Gastrocnemius medialis (tissue), 4 donors: ENCODE data around the gene HMGB1. TPM values are rescaled to one million over a fixed set of nuclear protein-coding genes. Genes with fewer than 3 reads are reported as not detected.
"Not testable (repeated sequence)": the region's sequence is repeated elsewhere in the genome, so short reads cannot be mapped to it uniquely, and the experiment has no call there.

Experiments
- ATAC-seq, 2 donors: fragments of 150-250 bp; one replicate each; pipeline ENCODE4 v1.9.1; 2016
- DNase-seq, 2 donors: peaks; one replicate each; pipeline ENCODE4 v3.0.0-alpha.2; 2019
- H3K27ac ChIP-seq, 4 donors: fragments of 200-600 bp; sonication (generic); 1 replicate in 1 of 4; 2 replicates in 3 of 4; pipeline ENCODE4 v1.5.1; 2016 to 2018; ENCODE audit warnings: mild to moderate bottlenecking in 2 of 4, moderate library complexity in 1 of 4
- H3K27me3 ChIP-seq, 3 donors: fragments of 200-600 bp; sonication (generic) in 2 of 3; 1 replicate in 1 of 3; 2 replicates in 2 of 3; pipeline versions ENCODE4 v1.5.1 to v1.6.0; 2016 to 2019; ENCODE audit warnings: mild to moderate bottlenecking in 1 of 3, moderate library complexity in 1 of 3
- H3K36me3 ChIP-seq, 2 donors: fragments of 200-600 bp; sonication (generic) in 1 of 2; one replicate each; pipeline ENCODE4 v1.5.1; 2017 to 2018
- H3K4me1 ChIP-seq, 2 donors: fragments of 200-600 bp; sonication (generic) in 1 of 2; one replicate each; pipeline ENCODE4 v1.5.1; 2016 to 2017; ENCODE audit warnings: mild to moderate bottlenecking in 2 of 2
- H3K4me3 ChIP-seq, 4 donors: fragments of 200-600 bp; sonication (generic) in 3 of 4; 1 replicate in 1 of 4; 2 replicates in 3 of 4; pipeline ENCODE4 v1.5.1; 2016 to 2019; ENCODE audit warnings: mild to moderate bottlenecking in 2 of 4
- H3K9me3 ChIP-seq, 3 donors: fragments of 200-600 bp; sonication (generic) in 2 of 3; 1 replicate in 1 of 3; 2 replicates in 2 of 3; pipeline ENCODE4 v1.5.1; 2016 to 2019
- CTCF ChIP-seq, 5 experiments: fragments of 450-650 bp in 3 of 5; fragments of 200-600 bp in 2 of 5; sonication (generic) in 2 of 5; IDR thresholded peaks in 4 of 5; conservative IDR thresholded peaks in 1 of 5; 1 replicate in 4 of 5; 2 replicates in 1 of 5; pipeline ENCODE4 v1.5.1; 2016 to 2019; ENCODE audit warnings: antibody characterized with exemption in 5 of 5, mild to moderate bottlenecking in 3 of 5, moderate library complexity in 3 of 5
- POLR2A ChIP-seq, 2 donors: fragments of 450-650 bp; IDR thresholded peaks; one replicate each; pipeline ENCODE4 v1.6.1; 2017; ENCODE audit warnings: antibody characterized with exemption in 2 of 2, mild to moderate bottlenecking in 2 of 2, moderate library complexity in 2 of 2
- in situ Hi-C, 4 donors: fragments of 200-750 bp; cut with MboI; loops; one replicate each; pipeline versions ENCODE4 v1.15.0 to v1.8.0; 2017; ENCODE audit warnings: low sequenced_read_pairs in 4 of 4
- intact Hi-C: fragments of 100-400 bp; cut with DNase I; formaldehyde crosslinking; loops from one replicate; pipeline ENCODE4 v1.15.1; 2023; ENCODE audit warnings: low total_unique reads
- total RNA-seq, 4 donors: library from RNA; depleted of rRNA; stranded (reverse); fragments of >200 nt; gene quantifications; one replicate each; pipeline versions ENCODE4 v1.1.0 to v1.2.3, GENCODE V29; 2016

The HMGB1 gene
- total RNA-seq, 4 donors from 2014 or later = 217 to 314 (median 265) TPM

DNA sequence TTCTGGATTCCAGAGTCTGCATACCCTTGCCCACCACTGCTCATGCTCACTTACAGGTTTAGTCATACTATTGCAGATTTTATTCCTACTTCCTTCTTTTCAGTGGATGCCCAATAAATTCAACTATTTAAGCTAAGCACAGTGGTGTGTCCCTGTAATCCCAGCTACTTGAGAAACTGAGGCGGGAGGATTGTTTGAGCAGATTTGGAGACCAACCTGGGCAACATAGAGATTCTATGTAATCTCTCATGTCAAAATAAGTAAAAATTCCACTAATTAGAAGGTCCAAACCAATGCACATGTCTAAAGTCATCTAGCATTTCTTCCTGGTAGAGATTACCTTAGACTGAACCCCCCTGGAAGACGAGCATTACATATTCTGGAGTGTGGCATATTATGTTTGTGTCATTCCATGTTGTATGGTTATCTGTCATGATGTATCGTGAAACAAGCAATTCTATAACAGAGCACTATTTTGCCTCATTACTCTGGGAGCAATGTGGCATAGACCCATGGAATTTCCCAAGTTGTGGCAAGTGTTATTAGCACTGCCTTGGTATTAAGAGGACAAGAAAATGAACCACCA lies 8.3 kb downstream of the HMGB1 start:
- in situ Hi-C loops (loop anchor here in 2 of 4 donors (10.0 to 25.0 kb wide), 2 partner anchors 53 to 320 kb away; no protein-coding TSS in a partner anchor), intact Hi-C loops (no loop called here)
- no peak for ATAC-seq

DNA sequence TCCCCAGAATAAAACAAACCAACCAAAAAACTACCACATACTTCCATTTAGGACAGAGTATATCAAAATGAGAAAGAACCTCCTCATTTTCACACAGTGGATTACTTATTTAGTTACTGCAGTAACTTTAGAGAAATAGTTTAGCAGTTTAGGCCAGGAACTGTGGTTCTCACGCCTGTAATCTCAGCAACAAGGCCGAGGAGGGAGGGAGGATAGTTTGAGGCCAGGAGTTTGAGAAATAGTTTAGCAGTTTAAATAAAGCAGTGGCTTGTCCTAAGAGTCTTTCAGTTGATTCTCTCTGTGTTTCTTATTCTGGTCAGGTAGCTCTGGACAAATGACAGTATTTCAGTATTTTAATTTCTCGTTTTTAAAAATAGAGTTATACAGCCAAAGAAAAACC lies 9.4 kb downstream of the HMGB1 start:
- TF ChIP-seq CTCF (IDR thresholded peaks at IDR 0.05 in 4 of 5, conservative IDR thresholded peaks at IDR 0.05 in 1 of 5) (no peak), POLR2A (IDR thresholded peaks at IDR 0.05) (no peak)
- Histone ChIP-seq H3K27me3 (no peaks in the 10 kb centered on the region), H3K36me3 (peaks cover 0 to 9% of the 10 kb centered on the region in 2 donors), H3K4me3 (no peak overlapping the region), H3K4me1 (peaks cover under 1% of the 10 kb centered on the region in 2 donors), H3K9me3 (no peaks in the 10 kb centered on the region), H3K27ac (no peak overlapping the region)
- intact Hi-C loops = no loop called here
- in situ Hi-C loops = loop anchor here in 2 of 4 donors (10.0 to 25.0 kb wide), 2 partner anchors 51 to 319 kb away; no protein-coding TSS in a partner anchor
- ATAC-seq (no peak), DNase-seq (no peak)

More for the DNA sequence above, 8.3 kb downstream of the HMGB1 start:
- no peaks in the 10 kb centered on the region for H3K27me3 ChIP-seq
- peaks cover 10 to 11% of the 10 kb centered on the region in 2 donors for H3K4me1 ChIP-seq
- TF ChIP-seq CTCF (IDR thresholded peaks at IDR 0.05 in 4 of 5, conservative IDR thresholded peaks at IDR 0.05 in 1 of 5) = no peak
- TF ChIP-seq POLR2A (IDR thresholded peaks at IDR 0.05) = no peak
- no peaks in the 10 kb centered on the region for H3K9me3 ChIP-seq
- no peak overlapping the region for H3K4me3 ChIP-seq
- H3K27ac ChIP-seq = no peak overlapping the region
- peaks cover 0 to 20% of the 10 kb centered on the region in 2 donors for H3K36me3 ChIP-seq
- no peak for DNase-seq

GRCh38 chr13:30454991-30455390 lies 10.7 kb downstream of the HMGB1 start:
- in situ Hi-C loops = loop anchor here in 2 of 4 donors (10.0 to 25.0 kb wide), 2 partner anchors 50 to 318 kb away; no protein-coding TSS in a partner anchor
- DNase-seq (no peak), ATAC-seq (no peak)
- Histone ChIP-seq H3K36me3 (peaks cover 0 to 9% of the 10 kb centered on the region in 2 donors), H3K27ac (no peak overlapping the region), H3K9me3 (no peaks in the 10 kb centered on the region), H3K27me3 (no peaks in the 10 kb centered on the region), H3K4me1 (no peaks in the 10 kb centered on the region), H3K4me3 (no peak overlapping the region)
- intact Hi-C loops = no loop called here
- TF ChIP-seq POLR2A (IDR thresholded peaks at IDR 0.05) = no peak

DNA sequence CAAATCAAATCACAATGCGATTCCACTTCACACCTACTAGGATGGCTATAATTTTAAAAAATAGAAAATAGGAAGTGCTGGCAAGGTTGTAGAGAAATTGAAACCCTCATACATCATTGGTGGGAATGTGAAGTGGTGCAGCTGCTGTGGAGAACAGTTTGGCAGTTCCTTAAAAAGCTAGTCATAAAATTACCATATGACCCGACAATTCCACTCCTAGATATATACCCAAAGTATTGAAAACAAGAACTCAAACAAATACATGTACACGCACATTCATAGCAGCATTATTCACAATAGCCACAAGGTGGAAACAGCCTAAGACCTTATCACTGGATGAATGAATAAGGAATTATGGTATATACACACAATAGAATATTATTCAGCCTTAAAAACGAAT lies 12.0 kb downstream of the HMGB1 start:
- no peaks in the 10 kb centered on the region for H3K27me3 ChIP-seq
- H3K4me1 ChIP-seq = no peaks in the 10 kb centered on the region
- intact Hi-C loops = no loop called here
- TF ChIP-seq CTCF (IDR thresholded peaks at IDR 0.05 in 4 of 5, conservative IDR thresholded peaks at IDR 0.05 in 1 of 5) (no peak), POLR2A (IDR thresholded peaks at IDR 0.05) (no peak)
- H3K27ac ChIP-seq = no peak overlapping the region
- no peak for DNase-seq
- ATAC-seq = no peak
- H3K4me3 ChIP-seq = no peak overlapping the region
- H3K9me3 ChIP-seq = no peaks in the 10 kb centered on the region
- H3K36me3 ChIP-seq = no peaks in the 10 kb centered on the region
- in situ Hi-C loops = loop anchor here in 2 of 4 donors (10.0 to 25.0 kb wide), 2 partner anchors 49 to 316 kb away; no protein-coding TSS in a partner anchor

DNA sequence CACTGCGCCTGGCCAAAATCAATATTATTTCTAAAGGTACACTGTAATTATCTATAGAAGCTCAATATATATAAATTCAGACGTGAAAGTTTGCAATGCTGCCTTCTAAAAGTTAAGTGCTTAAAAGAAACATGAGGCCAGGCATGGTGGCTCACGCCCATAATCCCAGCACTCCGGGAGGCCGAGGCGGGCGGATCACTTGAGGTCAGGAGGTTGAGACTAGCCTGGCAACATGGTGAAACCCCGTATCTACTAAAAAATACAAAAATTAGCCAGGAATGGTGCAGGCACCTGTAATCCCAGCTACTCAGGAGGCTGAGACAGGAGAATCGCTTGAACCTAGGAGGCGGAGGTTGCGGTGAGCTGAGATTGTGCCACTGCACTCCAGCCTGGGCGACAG lies 14.3 kb downstream of the HMGB1 start:
- H3K4me1 ChIP-seq, H3K27ac ChIP-seq, H3K27me3 ChIP-seq, H3K4me3 ChIP-seq, intact Hi-C loops, H3K36me3 ChIP-seq, H3K9me3 ChIP-seq, ATAC-seq, DNase-seq: not testable (repeated sequence)
- in situ Hi-C loops = loop anchor here in 2 of 4 donors (10.0 to 25.0 kb wide), 2 partner anchors 47 to 314 kb away; no protein-coding TSS in a partner anchor
